ENCODE results near the gene SLC25A12. TPM values are rescaled to one million over a fixed set of nuclear protein-coding genes. Genes with fewer than 3 reads are reported as not detected.
"Not testable (repeated sequence)": the region's sequence is repeated elsewhere in the genome, so short reads cannot be mapped to it uniquely, and the experiment has no call there.

SLC25A12 gene
- total RNA-seq, 2 experiments from 2014 or later = 8.7 to 9.5 TPM

DNA sequence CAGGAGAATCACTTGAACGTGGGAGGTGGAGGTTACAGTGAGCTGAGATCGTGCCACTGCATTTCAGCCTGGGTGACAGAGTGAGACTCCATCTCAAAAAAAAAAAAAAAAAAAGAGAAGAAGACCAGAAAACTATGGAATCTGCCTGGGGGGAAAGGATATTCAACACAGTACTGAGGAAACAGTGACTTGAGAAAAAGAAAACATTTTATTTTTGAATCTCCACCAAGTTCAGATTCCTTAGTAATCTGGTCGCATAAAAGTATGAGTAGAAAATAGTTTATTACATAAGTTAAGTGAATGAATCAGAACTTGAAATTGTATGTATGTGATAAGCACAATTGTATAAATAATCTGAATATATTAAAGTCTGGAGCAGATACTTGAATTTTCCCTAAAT lies 15.2 kb upstream of the SLC25A12 start:
- Mint-ChIP-seq H3K27me3 (peaks cover 7% of the 10 kb centered on the region), H3K36me3 (ENCODE audit: low read depth) (no peaks in the 10 kb centered on the region), H3K4me3 (no peak overlapping the region), H3K27ac (no peak overlapping the region), H3K4me1 (ENCODE audit: low read depth) (no peaks in the 10 kb centered on the region), H3K9me3 (no peaks in the 10 kb centered on the region)
- intact Hi-C loops (cut with DNase I, micrococcal nuclease) = no loop called here
- no peak overlapping the region for H3K4me3 ChIP-seq (ENCODE audit: low read length)
- DNase-seq = no peak
- no peak for TF ChIP-seq CTCF (IDR thresholded peaks at IDR 0.05)
- peaks cover 0 to 4% of the 10 kb centered on the region in 2 experiments for H3K9me3 ChIP-seq (ENCODE audit: control insufficient read depth in 1 of 2, insufficient read depth in 1 of 2, low read length in 2 of 2)
- H3K27me3 ChIP-seq (ENCODE audit: control insufficient read depth in 1 of 2, insufficient read depth in 2 of 2, low read length in 2 of 2) = no peaks in the 10 kb centered on the region
- no peaks in the 10 kb centered on the region for H3K36me3 ChIP-seq (ENCODE audit: insufficient read depth, low read length)
- no peaks in the 10 kb centered on the region for H3K4me1 ChIP-seq (ENCODE audit: insufficient read depth, low read length)
- ChIA-PET POLR2A (no interaction called here), CTCF (interaction anchor here (0.6 kb wide), 1 partner anchor 21 kb away, joined by 4 read pairs; no protein-coding TSS in a partner anchor)
- no peak for ATAC-seq (ENCODE audit: poor library complexity)
- no peak overlapping the region for H3K27ac ChIP-seq (ENCODE audit: low read depth in 1 of 2, low read length in 2 of 2)

GRCh38 chr2:171908235-171908634 lies 14.2 kb upstream of the SLC25A12 start:
- intact Hi-C loops (cut with DNase I, micrococcal nuclease) = no loop called here
- CTCF ChIA-PET = no interaction called here
- H3K27me3 Mint-ChIP-seq = peaks cover 16% of the 10 kb centered on the region

GRCh38 chr2:171902840-171903420 lies 8.9 kb upstream of the SLC25A12 start:
- no peak overlapping the region for H3K4me3 Mint-ChIP-seq
- Histone ChIP-seq H3K27me3 (ENCODE audit: control insufficient read depth in 1 of 2, insufficient read depth in 2 of 2, low read length in 2 of 2) (peaks cover 0 to 3% of the 10 kb centered on the region in 2 experiments), H3K9me3 (ENCODE audit: control insufficient read depth in 1 of 2, insufficient read depth in 1 of 2, low read length in 2 of 2) (peaks cover 0 to 3% of the 10 kb centered on the region in 2 experiments), H3K27ac (ENCODE audit: low read depth in 1 of 2, low read length in 2 of 2) (no peak overlapping the region), H3K36me3 (ENCODE audit: insufficient read depth, low read length) (no peaks in the 10 kb centered on the region), H3K4me1 (ENCODE audit: insufficient read depth, low read length) (no peaks in the 10 kb centered on the region), H3K4me3 (ENCODE audit: low read length) (no peak overlapping the region)
- POLR2A ChIA-PET = no interaction called here
- TF ChIP-seq CTCF (IDR thresholded peaks at IDR 0.05) = no peak
- no peaks in the 10 kb centered on the region for H3K36me3 Mint-ChIP-seq (ENCODE audit: low read depth)
- H3K27me3 Mint-ChIP-seq = peaks cover 16% of the 10 kb centered on the region
- intact Hi-C loops (cut with DNase I, micrococcal nuclease) = no loop called here
- ATAC-seq (ENCODE audit: poor library complexity) = no peak
- H3K4me1 Mint-ChIP-seq (ENCODE audit: low read depth) = no peaks in the 10 kb centered on the region
- CTCF ChIA-PET = no interaction called here
- no peak overlapping the region for H3K27ac Mint-ChIP-seq
- H3K9me3 Mint-ChIP-seq = no peaks in the 10 kb centered on the region
- no peak for DNase-seq

More at GRCh38 chr2:171908235-171908634, 14.2 kb upstream of the SLC25A12 start:
- POLR2A ChIA-PET = no interaction called here
- no peak overlapping the region for H3K27ac Mint-ChIP-seq
- no peak for TF ChIP-seq CTCF (IDR thresholded peaks at IDR 0.05)
- Histone ChIP-seq H3K36me3 (ENCODE audit: insufficient read depth, low read length) (no peaks in the 10 kb centered on the region), H3K9me3 (ENCODE audit: control insufficient read depth in 1 of 2, insufficient read depth in 1 of 2, low read length in 2 of 2) (peaks cover 0 to 4% of the 10 kb centered on the region in 2 experiments), H3K27ac (ENCODE audit: low read depth in 1 of 2, low read length in 2 of 2) (no peak overlapping the region), H3K4me1 (ENCODE audit: insufficient read depth, low read length) (no peaks in the 10 kb centered on the region), H3K4me3 (ENCODE audit: low read length) (no peak overlapping the region), H3K27me3 (ENCODE audit: control insufficient read depth in 1 of 2, insufficient read depth in 2 of 2, low read length in 2 of 2) (no peaks in the 10 kb centered on the region)
- no peaks in the 10 kb centered on the region for H3K36me3 Mint-ChIP-seq (ENCODE audit: low read depth)
- H3K9me3 Mint-ChIP-seq = no peaks in the 10 kb centered on the region
- no peaks in the 10 kb centered on the region for H3K4me1 Mint-ChIP-seq (ENCODE audit: low read depth)
- no peak for DNase-seq
- ATAC-seq (ENCODE audit: poor library complexity) = no peak
- no peak overlapping the region for H3K4me3 Mint-ChIP-seq

GRCh38 chr2:171899623-171900282 lies 5.7 kb upstream of the SLC25A12 start:
- POLR2A ChIA-PET; H3K9me3 ChIP-seq (ENCODE audit: control insufficient read depth in 1 of 2, insufficient read depth in 1 of 2, low read length in 2 of 2); DNase-seq; CTCF ChIA-PET; H3K9me3 Mint-ChIP-seq; H3K36me3 Mint-ChIP-seq (ENCODE audit: low read depth); H3K4me3 Mint-ChIP-seq; H3K36me3 ChIP-seq (ENCODE audit: insufficient read depth, low read length); ATAC-seq (ENCODE audit: poor library complexity); H3K4me3 ChIP-seq (ENCODE audit: low read length); H3K4me1 ChIP-seq (ENCODE audit: insufficient read depth, low read length); H3K27ac Mint-ChIP-seq; H3K27me3 ChIP-seq (ENCODE audit: control insufficient read depth in 1 of 2, insufficient read depth in 2 of 2, low read length in 2 of 2); H3K27ac ChIP-seq (ENCODE audit: low read depth in 1 of 2, low read length in 2 of 2); H3K4me1 Mint-ChIP-seq (ENCODE audit: low read depth): not testable (repeated sequence)
- intact Hi-C loops (cut with DNase I, micrococcal nuclease) = loop anchor here in 1 of 2 experiments (10.0 kb wide), 1 partner anchor 655 kb away; the partner anchor contains the start of gene PDK1
- peaks cover 11% of the 10 kb centered on the region for H3K27me3 Mint-ChIP-seq
